ENCODE results near the gene GAS2L2.

- no peak for TF ChIP-seq POLR2A (IDR thresholded peaks at IDR 0.05; ENCODE audit: low read depth, low read length)
- no peak for TF ChIP-seq TAF1 (IDR thresholded peaks at IDR 0.05; ENCODE audit: low read depth, low read length)
- TF ChIP-seq PAX5 (IDR thresholded peaks at IDR 0.05; ENCODE audit: insufficient read depth, low read length, severe bottlenecking) = no peak
These were observed 11.3 kb upstream of the GAS2L2 start for GRCh38 chr17:35764123-35764991.
